Smooth muscle cell (in vitro differentiated cells): Measurements from ENCODE around the gene BORCS5. TPM values are rescaled to one million over a fixed set of nuclear protein-coding genes. Genes with fewer than 3 reads are reported as not detected.

ENCODE experiments used
- DNase-seq: peaks from one replicate; lab custom pipeline; 2025; ENCODE audit not compliant: unreplicated experiment; lab: John Stamatoyannopoulos, UW
- H2AFZ ChIP-seq: fragments of 200-600 bp; sonication (generic); 2 replicates; pipeline ENCODE4 v1.6.0; 2016; ENCODE audit warnings: antibody characterized with exemption, low read depth, mild to moderate bottlenecking
- H3F3A ChIP-seq: fragments of 200-600 bp; sonication (generic); 2 replicates; pipeline ENCODE4 v1.6.0; 2017; ENCODE audit warnings: antibody characterized with exemption, low read depth
- H3K27ac ChIP-seq: fragments of 200-600 bp; sonication (generic); 2 replicates; pipeline ENCODE4 v1.5.1; 2016; ENCODE audit warnings: low read depth, mild to moderate bottlenecking
- H3K27me3 ChIP-seq: fragments of 200-600 bp; sonication (generic); 2 replicates; pipeline ENCODE4 v1.6.1; 2016; ENCODE audit warnings: low read depth, mild to moderate bottlenecking
- H3K36me3 ChIP-seq: fragments of 200-600 bp; sonication (generic); 2 replicates; pipeline ENCODE4 v1.5.1; 2016; ENCODE audit warnings: low read depth
- H3K4me1 ChIP-seq: fragments of 200-600 bp; sonication (generic); 2 replicates; pipeline ENCODE4 v1.5.1; 2016; ENCODE audit warnings: low read depth
- H3K4me2 ChIP-seq: fragments of 200-600 bp; sonication (generic); 2 replicates; pipeline ENCODE4 v1.6.0; 2016; ENCODE audit warnings: mild to moderate bottlenecking
- H3K4me3 ChIP-seq: fragments of 200-600 bp; sonication (generic); 2 replicates; pipeline ENCODE4 v1.5.1; 2016; ENCODE audit warnings: mild to moderate bottlenecking
- H3K79me2 ChIP-seq: fragments of 200-600 bp; sonication (generic); 2 replicates; pipeline ENCODE4 v1.6.0; 2016; ENCODE audit warnings: low read depth, mild to moderate bottlenecking
- H3K9ac ChIP-seq: fragments of 200-600 bp; sonication (generic); 2 replicates; pipeline ENCODE4 v1.6.0; 2016; ENCODE audit warnings: low read depth
- H3K9me3 ChIP-seq: fragments of 200-600 bp; sonication (generic); replicated peaks from 2 replicates; pipeline ENCODE4 v1.5.1; 2016; ENCODE audit warnings: low read depth
- H4K20me1 ChIP-seq: fragments of 200-600 bp; sonication (generic); 2 replicates; pipeline ENCODE4 v1.6.0; 2016; ENCODE audit warnings: low read depth
- CTCF ChIP-seq: fragments of 200-600 bp; sonication (generic); IDR thresholded peaks from 2 replicates; pipeline ENCODE4 v1.5.1; 2017; ENCODE audit warnings: borderline replicate concordance, mild to moderate bottlenecking, antibody characterized with exemption; ENCODE audit not compliant: insufficient read depth, poor library complexity, severe bottlenecking
- WGBS: methylation state at CpG from one replicate; pipeline ENCODE4 v1.1.7; 2016; ENCODE audit warnings: low lambda C conversion rate; 5-methylcytosine and 5-hydroxymethylcytosine counted together
- polyA plus RNA-seq: library from polyadenylated mRNA; unstranded; fragments of >200 nt; fragmentation: Nextera tagmentation; extraction: Ambion mirVana; gene quantifications from 2 replicates; pipeline ENCODE4 v1.2.1, GENCODE V29; 2016
- total RNA-seq: library from RNA; depleted of rRNA; stranded (reverse); fragments of >200 nt; gene quantifications from 2 replicates; pipeline ENCODE4 v1.2.3, GENCODE V29; 2014

BORCS5 gene
- total and polyA plus RNA-seq, 2 experiments from 2014 or later = 11.2 to 11.7 TPM

GRCh38 chr12:12423367-12423766, 66.5 kb downstream of the BORCS5 start:
- H4K20me1 ChIP-seq = no peaks in the 10 kb centered on the region
- no peaks in the 10 kb centered on the region for H3K36me3 ChIP-seq
- H2AFZ ChIP-seq = no peak overlapping the region
- no peaks in the 10 kb centered on the region for H3K79me2 ChIP-seq
- H3K9me3 ChIP-seq = peaks cover 14% of the 10 kb centered on the region
- no peak for TF ChIP-seq CTCF
- 93% methylated on average over 2 of the region's 2 CpGs for WGBS
- no peaks in the 10 kb centered on the region for H3K27me3 ChIP-seq
- no peak overlapping the region for H3K9ac ChIP-seq
- H3K4me3 ChIP-seq = no peak overlapping the region
- no peaks in the 10 kb centered on the region for H3F3A ChIP-seq
- no peak overlapping the region for H3K4me2 ChIP-seq
- no peak for DNase-seq
- no peak overlapping the region for H3K27ac ChIP-seq
- no peaks in the 10 kb centered on the region for H3K4me1 ChIP-seq

GRCh38 chr12:12425001-12425400, 68.1 kb downstream of the BORCS5 start:
- no peak overlapping the region for H3K4me2 ChIP-seq
- H2AFZ ChIP-seq = no peak overlapping the region
- H3K9ac ChIP-seq = no peak overlapping the region
- no peak for TF ChIP-seq CTCF
- H3K27ac ChIP-seq = no peak overlapping the region
- H3K9me3 ChIP-seq = peaks cover 14% of the 10 kb centered on the region
- no peak for DNase-seq
- H3K4me3 ChIP-seq = no peak overlapping the region
- no peaks in the 10 kb centered on the region for H3K36me3 ChIP-seq
- WGBS = 100% methylated on average over 2 of the region's 2 CpGs
- H3K4me1 ChIP-seq = no peaks in the 10 kb centered on the region
- H4K20me1 ChIP-seq = no peaks in the 10 kb centered on the region
- no peaks in the 10 kb centered on the region for H3F3A ChIP-seq
- H3K27me3 ChIP-seq = no peaks in the 10 kb centered on the region
- no peaks in the 10 kb centered on the region for H3K79me2 ChIP-seq

GRCh38 chr12:12425616-12426015, 68.7 kb downstream of the BORCS5 start:
- Histone ChIP-seq H3K4me1 (no peaks in the 10 kb centered on the region), H3K9me3 (peaks cover 14% of the 10 kb centered on the region), H3K4me2 (no peak overlapping the region), H3K9ac (no peak overlapping the region), H4K20me1 (no peaks in the 10 kb centered on the region), H3K27ac (no peak overlapping the region), H3K4me3 (no peak overlapping the region), H2AFZ (no peak overlapping the region), H3K79me2 (no peaks in the 10 kb centered on the region), H3F3A (no peaks in the 10 kb centered on the region), H3K36me3 (no peaks in the 10 kb centered on the region), H3K27me3 (no peaks in the 10 kb centered on the region)
- no peak for DNase-seq
- 76% methylated on average over 1 of the region's 1 CpG for WGBS
- no peak for TF ChIP-seq CTCF

GRCh38 chr12:12427568-12427967, 70.7 kb downstream of the BORCS5 start:
- Histone ChIP-seq H4K20me1 (no peaks in the 10 kb centered on the region), H2AFZ (no peak overlapping the region), H3K4me3 (no peak overlapping the region), H3K4me2 (no peak overlapping the region), H3K27ac (no peak overlapping the region), H3K4me1 (no peaks in the 10 kb centered on the region), H3K36me3 (no peaks in the 10 kb centered on the region), H3K79me2 (no peaks in the 10 kb centered on the region), H3F3A (no peaks in the 10 kb centered on the region), H3K27me3 (no peaks in the 10 kb centered on the region), H3K9ac (no peak overlapping the region), H3K9me3 (peaks cover 14% of the 10 kb centered on the region)
- 90% methylated on average over 4 of the region's 4 CpGs for WGBS
- no peak for DNase-seq
- TF ChIP-seq CTCF = no peak
